HG03103 (cell line): Measurements from ENCODE around the gene TBRG4.
A peak's percentile ranks its signal among the peaks of the same experiment; 100 is the strongest.
"Not testable (repeated sequence)": the region's sequence is repeated elsewhere in the genome, so short reads cannot be mapped to it uniquely, and the experiment has no call there.

Experiments
- ATAC-seq: cut with Tn5 transposase; IDR thresholded peaks from one replicate; pipeline ENCODE4 v1.9.1; 2021; ENCODE audit warnings: low read depth; ENCODE audit not compliant: unreplicated experiment

Gene TBRG4

GRCh38 chr7:45111298-45112223 is at the start of gene TBRG4:
TSS of gene TBRG4 (minus strand) at chr7:45111697. CDS start at chr7:45109237, 2,460 bp downstream.
- ATAC-seq: peak; percentile 92

- ATAC-seq: no peak
These were observed 49.6 kb upstream of the TBRG4 start for GRCh38 chr7:45161138-45161537.

GRCh38 chr7:45160417-45160881 is 49.0 kb upstream of the TBRG4 start:
- ATAC-seq: no peak

GRCh38 chr7:45159296-45159695 is 47.8 kb upstream of the TBRG4 start:
- no peak for ATAC-seq

- ATAC-seq: no peak
These were observed 47.0 kb upstream of the TBRG4 start for GRCh38 chr7:45158471-45158870.

- no peak for ATAC-seq
These were observed 46.3 kb upstream of the TBRG4 start, which contains the start of gene RAMP3 for GRCh38 chr7:45157653-45158401. TSS of gene RAMP3 (plus strand) at chr7:45157791. CDS start at chr7:45157829, 38 bp downstream.

DNA sequence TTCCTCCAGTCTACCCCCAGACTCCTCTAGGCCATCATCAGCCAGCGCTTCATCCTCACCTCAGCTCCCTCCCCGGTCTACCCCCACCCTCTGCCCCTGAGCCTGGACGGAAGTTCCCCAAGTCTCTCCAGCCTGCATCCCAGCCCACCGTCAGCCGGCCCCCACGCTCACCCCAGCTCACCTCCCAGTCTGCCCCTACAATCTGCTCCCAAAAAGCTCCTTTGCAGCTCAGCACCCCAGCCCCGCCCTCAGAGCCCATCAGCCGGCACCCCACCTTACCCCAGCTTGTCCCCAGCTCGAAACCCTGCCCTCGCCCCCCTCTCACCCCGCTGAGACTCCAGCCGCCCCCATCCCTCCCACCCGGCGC is 45.8 kb upstream of the TBRG4 start:
- ATAC-seq: no peak

DNA sequence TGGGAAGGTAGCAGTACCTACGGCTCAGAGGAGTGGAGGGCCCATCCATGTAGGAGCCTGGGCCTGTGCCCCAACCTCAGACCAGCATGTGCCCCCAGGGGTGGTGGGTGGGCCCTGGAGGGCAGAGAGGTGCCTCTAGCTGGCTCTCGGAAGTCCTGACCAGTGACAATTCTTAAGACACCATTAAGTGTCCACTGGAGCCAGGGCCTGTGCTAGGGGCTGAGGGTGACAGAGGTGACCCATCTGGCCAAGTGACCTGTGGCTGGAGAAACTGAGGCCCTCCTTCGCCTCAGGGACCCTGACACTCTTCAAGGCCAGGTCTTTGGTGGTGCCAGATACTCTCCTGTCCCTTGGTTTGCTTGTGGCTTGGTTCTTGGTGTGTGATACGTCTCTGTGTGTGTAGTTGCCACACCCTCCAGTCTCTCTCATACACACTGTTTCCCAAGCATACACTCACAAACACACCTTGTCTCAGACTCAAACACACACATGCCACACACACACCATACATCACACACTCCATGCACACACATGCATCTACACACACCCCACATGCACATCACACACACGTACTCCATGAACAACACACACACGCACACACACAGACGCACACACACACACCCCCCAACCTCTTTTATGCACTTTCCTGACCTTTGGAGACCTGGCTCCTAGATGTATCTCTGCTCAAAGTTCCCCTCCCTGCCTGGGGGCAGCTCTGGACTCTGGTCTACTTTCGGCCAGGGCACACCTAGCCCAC is 45.2 kb upstream of the TBRG4 start:
- ATAC-seq: no peak

DNA sequence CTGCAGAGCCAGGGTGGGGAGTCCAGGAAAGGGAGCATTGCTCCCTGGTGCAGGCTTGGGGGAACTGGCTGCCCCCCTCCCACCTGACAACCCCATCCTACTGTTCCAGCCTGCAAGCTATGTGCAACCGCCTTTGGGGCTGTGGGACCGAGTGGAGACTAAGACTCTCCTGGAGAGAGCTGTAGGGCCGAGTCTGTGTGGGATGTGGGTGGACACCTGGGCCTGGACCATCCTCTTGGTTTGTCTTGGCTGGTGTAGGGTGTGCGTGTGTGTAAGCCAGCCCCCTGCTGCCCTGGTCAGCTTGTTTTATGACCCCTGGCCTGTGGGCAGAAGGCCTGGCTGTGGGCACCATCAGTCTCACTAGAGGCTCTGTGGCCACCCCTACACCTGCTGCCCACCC is 44.4 kb upstream of the TBRG4 start:
- no peak for ATAC-seq

DNA sequence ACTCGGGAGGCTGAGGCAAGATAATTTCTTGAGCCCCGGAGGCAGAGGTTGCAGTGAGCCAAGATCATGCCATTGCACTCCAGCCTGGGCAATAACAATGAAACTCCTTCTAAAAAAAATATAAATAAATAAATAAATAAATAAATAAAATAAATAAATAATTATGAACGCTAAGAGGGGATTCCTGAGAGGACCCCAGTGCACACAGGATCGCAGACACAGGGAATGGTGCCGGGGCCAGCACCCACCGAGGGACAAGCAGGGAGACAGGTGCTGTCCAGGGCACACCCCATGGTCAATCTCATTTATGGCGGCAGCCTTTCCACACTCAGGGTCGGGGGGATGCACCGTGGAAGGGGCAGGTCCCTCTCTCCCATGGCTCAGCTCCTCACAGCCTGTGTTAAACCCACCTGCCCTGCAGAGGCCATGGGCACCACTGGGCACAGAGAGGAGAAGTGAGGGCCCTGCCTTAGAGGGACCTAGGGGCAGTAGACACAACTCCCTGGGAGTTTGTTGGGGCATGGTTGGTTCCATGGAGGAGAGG is 43.9 kb upstream of the TBRG4 start:
- ATAC-seq: no peak

DNA sequence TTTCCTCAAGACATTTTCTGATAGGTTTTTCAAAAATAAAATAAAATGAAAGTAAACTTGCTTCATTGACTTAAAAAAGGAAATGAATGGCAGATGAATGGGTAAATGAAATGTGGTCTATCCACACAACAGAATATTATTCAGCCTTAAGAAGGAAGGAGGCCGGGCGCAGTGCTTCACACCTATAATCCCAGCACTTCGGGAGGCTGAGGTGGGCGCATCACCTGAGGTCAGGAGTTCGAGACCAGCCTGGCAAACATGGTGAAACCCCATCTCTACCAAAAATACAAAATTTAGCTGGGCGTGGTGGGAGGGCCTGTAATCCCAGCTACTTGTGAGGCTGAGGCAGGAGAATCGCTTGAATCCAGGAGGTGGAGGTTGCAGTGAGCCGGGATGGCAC is 42.4 kb upstream of the TBRG4 start:
- ATAC-seq: not testable (repeated sequence)

- ATAC-seq: no peak
These were observed 41.7 kb upstream of the TBRG4 start for GRCh38 chr7:45153233-45153632.

GRCh38 chr7:45151967-45152366 is 40.5 kb upstream of the TBRG4 start:
- ATAC-seq: no peak

GRCh38 chr7:45151131-45151684 is 39.7 kb upstream of the TBRG4 start:
- no peak for ATAC-seq

GRCh38 chr7:45150199-45150598 is 38.7 kb upstream of the TBRG4 start:
- ATAC-seq: no peak

GRCh38 chr7:45149606-45150005 is 38.1 kb upstream of the TBRG4 start:
- no peak for ATAC-seq

DNA sequence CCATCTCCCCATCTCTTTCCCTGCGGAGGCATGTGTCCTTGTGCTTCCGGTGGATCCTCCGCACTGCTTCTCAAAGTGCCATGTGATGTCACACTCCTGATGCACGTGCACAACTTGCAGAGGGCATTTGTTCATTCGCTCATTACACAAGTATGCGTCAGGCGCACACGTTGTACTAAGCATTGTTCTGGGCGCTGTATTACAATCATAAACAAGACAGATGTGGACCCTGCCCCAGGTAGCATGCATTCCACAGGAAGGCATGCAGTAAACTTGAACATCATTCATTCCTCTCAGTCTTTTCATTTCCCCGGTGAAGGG is 37.1 kb upstream of the TBRG4 start:
- no peak for ATAC-seq

- ATAC-seq: no peak
These were observed 36.6 kb upstream of the TBRG4 start for GRCh38 chr7:45147858-45148652.

DNA sequence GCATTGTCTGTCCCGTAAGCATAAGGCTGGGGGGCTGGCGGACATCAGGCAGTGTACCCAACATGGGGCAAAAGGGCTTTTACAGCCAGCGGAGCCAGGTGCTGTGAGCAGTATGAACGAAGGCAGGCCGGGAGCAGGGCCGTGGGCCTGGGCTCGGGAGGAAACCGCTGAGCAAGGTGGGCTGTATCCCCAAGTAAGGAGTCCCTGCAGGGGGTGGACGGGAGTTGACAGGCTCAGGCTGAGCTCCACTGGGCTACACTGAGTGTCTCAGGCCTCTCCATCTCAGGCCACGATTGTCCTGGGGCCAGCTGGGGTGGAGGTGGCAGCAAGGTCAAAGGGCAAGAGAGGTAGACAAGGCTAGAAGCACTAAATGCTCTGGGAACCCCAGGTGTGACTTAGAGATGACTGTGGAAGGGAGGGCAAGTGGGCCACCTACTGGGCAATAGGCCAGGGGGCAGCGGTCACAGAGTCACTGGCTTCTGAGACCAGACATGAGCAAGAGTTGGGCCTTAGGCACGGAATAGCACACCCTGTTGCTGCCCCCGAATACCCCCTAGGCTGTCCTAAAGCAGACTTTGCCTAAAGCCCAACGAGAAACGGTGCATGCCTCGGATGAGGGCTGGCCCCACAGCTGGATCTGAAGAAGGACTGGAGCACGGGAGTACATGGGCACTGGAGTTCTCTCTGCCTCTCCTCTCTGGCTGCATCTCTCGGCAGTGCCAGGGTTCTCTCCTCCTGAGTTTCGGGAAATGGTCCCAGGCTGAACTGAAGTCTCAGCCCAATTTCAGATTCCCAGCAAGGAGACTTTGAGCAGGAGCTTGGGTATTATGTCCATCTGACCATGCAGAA is 35.3 kb upstream of the TBRG4 start:
- no peak for ATAC-seq
